Occipital lobe (tissue), 3 donors: ENCODE measurements around the gene IL17RC. TPM values are rescaled to one million over a fixed set of nuclear protein-coding genes. Genes with fewer than 3 reads are reported as not detected.

Experiments
- DNase-seq: peaks from one replicate; lab custom pipeline; 2025; lab: John Stamatoyannopoulos, UW
- small RNA-seq: library from RNA; depleted of rRNA; stranded (forward); fragments of <200 nt; gene quantifications from one replicate; pipeline ENCODE3, GENCODE V24; 2014
- total RNA-seq: library from RNA; depleted of rRNA; stranded (reverse); fragments of >200 nt; gene quantifications from one replicate; pipeline ENCODE4 v1.2.3, GENCODE V29; 2014

IL17RC gene
- total RNA-seq, 1 donor from 2014 or later = 4.5 TPM

DNA sequence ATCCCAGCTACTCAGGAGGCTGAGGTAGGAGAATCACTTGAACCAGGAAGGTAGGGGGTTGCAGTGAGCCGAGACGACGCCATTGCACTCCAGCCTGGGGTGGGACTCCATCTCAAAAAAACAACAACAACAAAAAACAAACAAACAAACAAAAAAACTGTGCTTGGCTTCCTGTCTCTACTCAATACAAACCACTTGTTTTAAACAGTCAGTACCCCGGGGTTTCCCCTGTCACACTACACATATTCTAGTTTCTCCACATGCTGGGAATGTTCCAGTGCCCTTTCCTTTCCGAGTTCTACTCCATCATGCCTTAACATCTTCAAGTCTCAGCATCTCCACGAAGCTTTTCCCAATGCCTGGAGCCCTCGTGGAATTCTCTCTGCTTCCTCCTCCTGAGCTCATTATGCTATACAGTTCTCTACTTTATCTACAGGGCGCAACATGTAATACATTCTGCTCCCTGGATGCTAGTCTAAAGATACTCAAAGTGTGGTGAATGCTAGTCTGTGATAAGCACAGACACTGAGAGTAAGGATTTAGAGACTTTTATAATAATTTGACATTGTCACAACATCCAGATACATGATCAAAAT is 61.9 kb downstream of the IL17RC start:
- no peak for DNase-seq

DNA sequence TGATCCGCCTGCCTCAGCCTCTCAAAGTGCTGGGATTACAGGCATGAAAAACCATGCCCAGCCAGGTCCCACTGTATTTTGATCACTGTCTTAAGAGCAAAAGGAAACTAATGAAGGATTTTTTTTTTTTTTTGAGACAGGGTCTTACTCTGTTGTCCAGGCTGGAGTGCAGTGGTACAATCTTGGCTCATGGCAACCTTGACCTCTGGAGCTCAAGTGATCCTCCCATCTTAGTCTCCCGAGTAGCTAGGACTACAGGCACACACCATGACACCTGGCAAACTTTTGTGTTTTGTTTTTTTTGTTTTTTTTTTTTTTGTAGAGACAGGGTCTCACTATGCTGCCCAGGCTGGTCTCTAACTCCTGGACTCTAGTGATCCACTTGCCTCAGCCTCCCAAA is 63.4 kb downstream of the IL17RC start:
- no peak for DNase-seq

Small RNA genes within 50 kb of the gene (small RNA-seq; reads per million reads assigned to genes)
- gene RNU6-882P = not detected

Other genes starting within 250 kb of the IL17RC start
- gene CPNE9, start 213.3 kb upstream of the IL17RC start, total RNA-seq = 0.31 TPM
- gene BRPF1, start 185.4 kb upstream of the IL17RC start, total RNA-seq = 16.8 TPM
- gene OGG1, start 167.1 kb upstream of the IL17RC start, total RNA-seq = 61.3 TPM
- 56.1 TPM for gene CAMK1, start 147.2 kb upstream of the IL17RC start, total RNA-seq
- 28.1 TPM for gene TADA3, start 124.6 kb upstream of the IL17RC start, total RNA-seq
- gene ARPC4, start 124.0 kb upstream of the IL17RC start, total RNA-seq = 162 TPM
- gene TTLL3, start 106.8 kb upstream of the IL17RC start, total RNA-seq = 16.5 TPM
- 20.9 TPM for gene RPUSD3, start 73.1 kb upstream of the IL17RC start, total RNA-seq
- gene CIDEC, start 36.8 kb upstream of the IL17RC start, total RNA-seq = not detected
- 17.8 TPM for gene JAGN1, start 26.5 kb upstream of the IL17RC start, total RNA-seq
- not detected for gene IL17RE, start 14.2 kb upstream of the IL17RC start, total RNA-seq
- 17.5 TPM for gene CRELD1, start 16.7 kb downstream of the IL17RC start, total RNA-seq
- gene PRRT3, start 35.3 kb downstream of the IL17RC start, total RNA-seq = 4.1 TPM
- gene EMC3, start 69.7 kb downstream of the IL17RC start, total RNA-seq = 31.4 TPM
- 5.6 TPM for gene FANCD2, start 109.3 kb downstream of the IL17RC start, total RNA-seq
- not detected for gene FANCD2OS, start 191.2 kb downstream of the IL17RC start, total RNA-seq
- gene BRK1, start 198.6 kb downstream of the IL17RC start, total RNA-seq = 99.2 TPM
- 112 TPM for gene VHL, start 224.7 kb downstream of the IL17RC start, total RNA-seq
- gene IRAK2, start 247.8 kb downstream of the IL17RC start, total RNA-seq = 3.7 TPM